ENCODE data around the gene PGAM5.

Gene PGAM5

DNA sequence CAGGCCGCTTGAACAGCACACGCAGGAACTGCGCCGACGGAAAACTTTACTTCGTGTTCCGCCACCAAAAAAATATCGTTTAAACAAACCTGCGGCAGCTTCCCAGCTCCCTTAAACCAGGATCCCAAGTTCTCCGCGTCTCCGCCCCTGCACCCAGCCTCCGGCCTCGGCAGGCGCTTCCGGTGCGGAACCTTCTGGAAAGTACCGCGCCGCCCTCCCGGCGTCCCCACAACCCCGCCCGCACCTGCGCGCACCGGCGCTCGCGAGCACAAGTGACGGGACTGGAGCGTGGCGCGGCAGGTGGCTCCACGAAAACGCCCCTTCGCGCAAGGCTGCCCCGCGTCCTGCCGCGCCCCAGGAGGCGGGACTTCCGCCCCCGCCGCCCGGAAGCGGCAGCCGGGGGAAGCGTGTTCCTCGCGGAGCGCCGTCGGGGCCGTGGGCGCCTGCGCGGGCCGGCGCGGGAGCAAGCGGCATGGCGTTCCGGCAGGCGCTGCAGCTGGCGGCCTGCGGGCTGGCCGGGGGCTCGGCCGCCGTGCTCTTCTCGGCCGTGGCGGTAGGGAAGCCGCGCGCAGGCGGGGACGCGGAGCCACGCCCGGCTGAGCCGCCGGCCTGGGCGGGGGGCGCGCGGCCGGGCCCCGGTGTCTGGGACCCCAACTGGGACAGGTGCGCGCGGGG is at the start of gene PGAM5:
TSS of gene PGAM5 (plus strand) at position 438 of the 675 bp plus-strand sequence. CDS start at position 473, 35 bp downstream.
- peak; percentile 18 for DNase-seq

DNA sequence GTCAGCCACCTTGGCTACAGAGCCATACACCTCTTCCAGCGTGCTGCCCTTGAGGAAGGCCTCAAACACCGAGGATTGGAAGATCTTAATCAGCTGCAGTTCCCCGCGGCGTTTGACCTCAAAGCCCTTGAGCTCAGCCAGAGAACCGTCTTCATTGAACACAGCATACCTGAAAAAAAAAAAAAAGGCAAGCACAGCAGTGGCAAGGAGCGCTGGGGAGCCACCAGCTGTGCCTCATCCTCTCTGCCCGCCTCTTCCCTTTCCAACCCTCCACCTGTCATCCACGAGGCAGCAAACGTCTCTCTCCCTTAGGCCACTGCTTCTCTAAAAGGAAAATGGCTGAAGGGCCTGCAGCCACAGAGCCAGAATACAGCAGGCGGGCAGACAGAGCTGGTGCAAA is 49.6 kb upstream of the PGAM5 start:
- DNase-seq = no peak

DNA sequence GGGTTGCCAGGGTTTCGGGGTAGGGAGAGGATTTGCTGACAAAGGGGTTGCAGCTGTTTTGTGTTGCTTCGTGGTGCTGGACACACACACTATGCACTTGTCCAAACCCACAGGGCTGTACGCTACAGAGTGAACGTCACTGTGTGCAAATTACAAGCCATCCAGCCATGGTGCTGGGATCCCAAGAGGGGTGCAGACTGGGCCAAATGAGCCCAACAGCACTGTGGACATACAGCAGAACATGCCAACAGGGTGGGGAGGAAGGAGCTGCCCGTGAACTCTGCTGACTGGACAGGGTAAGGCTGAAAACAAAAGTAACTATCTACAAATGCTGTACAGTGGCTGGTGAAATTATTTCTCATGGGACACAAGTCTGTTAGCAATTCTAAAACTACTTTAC is 48.7 kb upstream of the PGAM5 start:
- DNase-seq = no peak

DNA sequence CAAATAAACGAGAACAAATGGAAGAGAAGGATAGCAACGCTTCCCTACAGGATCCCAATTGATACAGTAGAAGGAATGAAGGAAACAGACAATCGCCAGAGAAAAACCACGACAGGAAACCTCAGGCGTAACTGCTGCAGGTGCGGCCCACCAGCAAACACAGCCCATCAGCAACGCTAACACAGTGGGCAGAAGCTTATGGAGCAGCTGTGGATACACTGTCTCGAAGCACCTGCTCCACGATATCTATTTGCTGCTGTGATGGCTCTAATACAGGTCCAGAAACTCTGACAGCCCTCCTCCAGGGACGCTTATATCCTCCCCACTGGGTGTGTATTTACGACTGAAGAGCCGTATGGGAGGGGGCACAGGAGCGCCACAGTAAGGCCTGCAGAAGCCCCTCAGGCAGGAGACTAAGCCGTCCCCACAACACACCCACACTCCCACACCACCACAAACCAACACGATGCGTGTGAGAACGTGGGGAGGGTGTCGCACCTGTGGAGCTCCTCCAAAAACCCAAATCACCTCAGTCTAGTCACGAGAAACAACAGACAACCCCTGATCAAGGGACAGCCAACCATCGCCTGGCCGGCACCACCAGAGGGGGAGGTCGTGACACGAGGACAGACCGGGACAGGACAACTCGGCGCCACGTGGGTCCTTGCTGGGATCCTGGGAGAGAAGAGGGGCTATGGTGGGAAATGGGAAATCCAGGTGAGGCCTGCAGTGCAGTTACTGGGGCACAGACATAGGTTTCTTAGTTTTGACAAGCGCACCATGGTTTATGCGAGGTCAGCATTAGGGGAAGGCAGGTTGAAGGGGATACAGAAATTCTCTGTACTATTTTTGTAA is 47.5 kb upstream of the PGAM5 start:
- DNase-seq = no peak

DNA sequence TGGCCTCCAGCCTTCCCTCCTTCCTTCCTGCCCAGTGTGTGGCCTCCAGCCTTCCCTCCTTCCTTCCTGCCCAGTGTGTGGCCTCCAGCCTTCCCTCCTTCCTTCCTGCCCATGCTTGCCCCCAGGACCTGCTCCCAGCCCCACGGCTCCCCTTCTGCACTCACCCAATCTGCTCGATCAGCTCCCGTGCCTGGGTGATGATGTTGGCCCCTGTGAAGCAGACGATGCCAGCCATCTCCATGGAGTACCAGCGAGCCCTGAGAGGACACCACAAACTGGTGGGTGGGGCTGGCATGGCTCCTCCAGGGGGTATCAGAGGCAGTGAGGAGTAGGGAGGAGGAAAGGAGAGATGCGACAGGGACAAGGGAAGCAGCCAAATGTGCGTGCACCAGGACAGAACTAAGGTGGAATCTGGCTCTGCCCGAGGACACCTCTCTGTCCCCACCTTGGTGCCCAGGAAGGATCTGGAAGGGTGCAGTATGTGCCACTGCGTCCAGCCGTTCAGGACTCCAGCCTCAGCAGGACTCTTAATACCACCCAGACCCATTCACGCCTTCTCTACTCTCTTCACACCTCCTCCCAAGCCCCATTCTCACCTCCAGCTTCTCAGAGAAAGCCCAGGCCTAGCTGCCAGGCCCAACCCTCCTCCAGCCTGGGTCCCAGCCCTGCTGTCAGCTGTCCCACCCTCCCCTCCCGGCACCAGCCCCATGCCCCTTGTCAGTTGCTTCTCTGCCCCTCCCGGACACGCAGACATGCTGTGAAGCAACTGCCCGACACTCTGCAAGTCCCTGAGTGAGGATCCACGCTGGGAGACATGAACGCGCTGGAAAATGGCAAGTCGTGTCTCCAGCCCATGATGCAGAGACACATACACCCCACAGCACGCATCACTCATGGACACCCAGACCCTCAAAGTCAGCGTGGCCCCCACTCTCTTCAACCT is 46.2 kb upstream of the PGAM5 start:
- no peak for DNase-seq

DNA sequence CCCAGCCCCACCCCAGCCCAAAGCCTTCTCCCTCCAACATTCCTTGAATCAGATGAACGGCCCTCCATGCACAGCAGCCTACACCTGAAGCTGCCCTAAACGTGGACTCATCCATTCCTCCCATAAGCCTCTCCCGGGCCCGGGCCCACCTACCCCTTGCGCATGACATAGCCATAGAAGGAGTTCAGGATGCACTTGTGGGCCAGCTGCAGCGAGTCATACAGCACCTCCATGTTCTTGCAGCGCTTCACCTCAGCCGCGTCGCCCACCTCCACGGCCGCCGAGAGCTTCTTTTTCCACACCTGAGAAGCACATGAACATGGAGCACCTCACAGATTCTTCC is 45.5 kb upstream of the PGAM5 start:
- DNase-seq = no peak

DNA sequence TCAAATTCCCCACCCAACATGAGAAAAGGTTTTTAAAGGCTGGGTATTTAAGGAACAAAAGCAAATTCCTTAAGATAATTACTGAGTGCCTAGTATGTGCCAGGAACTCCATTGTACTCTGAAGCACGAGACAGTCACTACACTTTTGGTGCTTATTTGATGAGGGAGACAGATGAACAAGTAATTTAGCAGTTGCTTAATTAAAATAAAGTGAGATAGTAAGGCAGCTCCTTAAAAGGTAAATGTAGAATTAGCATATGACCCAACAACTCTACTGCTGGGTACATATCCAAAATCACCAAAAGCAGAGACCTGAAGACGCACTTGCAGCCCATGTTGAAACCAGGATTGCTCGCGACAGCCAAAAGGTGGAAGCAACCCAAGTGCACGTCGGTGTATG is 44.8 kb upstream of the PGAM5 start:
- DNase-seq = no peak

DNA sequence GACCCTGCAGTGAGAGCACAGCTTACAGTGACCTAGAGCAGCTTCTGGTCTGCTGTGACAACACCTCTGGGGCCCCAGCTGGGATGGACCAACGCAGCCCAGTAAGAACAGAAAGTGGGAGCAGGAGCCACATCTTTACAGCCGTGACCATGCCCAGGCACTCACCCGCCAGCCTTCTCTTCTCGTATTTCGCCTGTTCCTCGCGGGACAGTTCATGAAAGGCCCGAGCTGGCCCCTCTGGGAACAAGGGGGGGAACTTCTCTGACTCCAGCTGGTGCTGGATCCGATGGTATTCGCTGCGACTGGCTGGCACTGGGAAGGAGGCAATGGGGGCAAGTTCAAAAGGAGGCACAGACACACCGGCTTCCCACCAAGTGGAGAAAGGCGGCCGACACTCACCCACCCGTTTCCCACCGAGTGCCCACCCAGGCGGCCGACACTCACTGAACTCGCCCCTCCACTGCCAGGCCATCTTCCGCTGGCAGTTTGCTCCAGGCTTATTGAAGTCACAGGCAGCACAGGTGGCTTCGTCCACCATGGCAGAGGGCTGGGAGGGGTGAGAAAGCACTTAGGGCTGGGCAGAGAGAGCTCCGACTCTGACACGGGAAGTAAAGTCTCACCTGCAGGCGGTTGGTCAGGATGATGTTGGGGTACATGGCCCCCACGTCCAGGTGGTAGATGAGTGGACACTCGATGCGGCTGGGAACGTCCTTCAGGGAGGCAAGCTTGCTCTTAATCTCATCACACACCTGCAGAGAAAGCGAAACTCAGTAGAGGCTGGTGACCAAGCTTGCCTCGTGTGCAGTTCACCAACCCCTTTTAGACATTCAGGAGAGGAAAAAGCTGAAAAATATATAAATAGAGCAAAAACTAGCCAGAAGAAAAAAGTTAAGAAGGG is 42.2 kb upstream of the PGAM5 start:
- no peak for DNase-seq

DNA sequence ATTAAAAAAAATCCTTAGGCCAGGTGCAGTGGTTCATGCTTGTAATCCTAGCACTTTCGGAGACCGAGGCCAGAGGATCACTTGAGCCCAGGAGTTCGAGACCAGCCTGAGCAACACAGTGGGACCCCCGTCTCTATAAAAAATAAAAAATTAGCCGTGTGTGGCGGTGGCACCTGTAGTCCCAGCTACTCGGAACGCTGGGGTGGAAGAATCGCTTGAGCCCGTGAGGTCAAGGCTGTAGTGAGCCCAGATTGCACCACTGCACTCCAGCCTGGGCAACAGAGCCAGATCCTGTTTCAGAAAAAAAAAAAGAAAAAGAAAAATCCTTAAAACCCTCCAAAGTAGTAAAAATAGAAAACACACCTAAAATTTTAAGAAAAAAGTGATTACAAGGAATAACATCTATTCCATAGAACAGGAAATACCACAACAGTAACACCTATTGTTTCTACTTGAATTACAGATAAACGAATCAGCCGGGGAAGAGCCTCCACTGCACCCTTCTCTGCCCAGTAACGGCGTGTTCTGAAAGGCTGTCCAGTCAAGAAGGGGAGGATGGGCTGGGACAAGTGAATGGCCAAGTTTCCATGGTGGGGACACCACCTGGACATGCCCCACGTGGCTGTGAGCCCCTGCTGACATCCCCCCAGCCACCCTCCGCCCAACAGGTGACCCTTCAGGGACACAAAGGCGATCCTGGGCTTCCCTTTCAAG is 41.3 kb upstream of the PGAM5 start:
- no peak for DNase-seq

DNA sequence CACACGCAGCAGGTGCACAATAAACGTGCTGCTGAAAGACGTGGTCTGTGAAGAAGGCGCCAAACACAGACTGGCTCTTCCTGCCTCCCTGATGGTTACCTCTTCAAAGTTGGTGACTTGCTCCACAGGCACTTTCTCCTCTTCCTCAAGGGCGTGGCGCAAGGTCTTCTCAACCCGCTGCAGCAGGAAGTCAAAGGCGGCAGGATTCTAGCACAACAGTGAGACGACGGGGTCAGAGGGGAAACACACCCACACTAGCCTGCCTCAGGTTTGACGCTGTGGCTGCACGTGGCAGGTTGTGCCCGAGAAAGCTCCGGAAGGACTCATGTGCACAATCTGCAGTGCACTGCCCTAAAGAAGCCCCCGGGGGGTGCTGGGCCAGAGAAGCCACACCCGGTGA is 38.5 kb upstream of the PGAM5 start:
- no peak for DNase-seq

DNA sequence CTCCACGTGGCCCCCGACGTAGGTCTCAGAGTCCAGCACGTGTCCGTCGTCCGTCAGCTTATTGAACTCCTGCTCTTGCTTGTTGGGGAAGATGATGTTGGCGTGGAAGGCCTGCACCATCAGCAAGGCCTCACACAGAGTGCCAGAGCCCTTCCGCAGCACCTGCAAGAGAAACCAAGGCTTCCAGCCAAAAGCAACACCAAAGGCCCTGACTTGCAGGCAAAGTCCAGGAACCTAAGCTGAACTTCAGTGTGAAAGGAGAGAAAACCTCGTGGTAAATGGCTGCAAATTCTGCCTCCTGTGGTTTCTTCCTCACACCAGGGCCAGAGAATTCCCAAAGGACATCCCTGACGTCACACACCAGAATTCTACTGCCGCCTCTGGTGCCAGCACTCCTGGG is 38.0 kb upstream of the PGAM5 start:
- DNase-seq = no peak

DNA sequence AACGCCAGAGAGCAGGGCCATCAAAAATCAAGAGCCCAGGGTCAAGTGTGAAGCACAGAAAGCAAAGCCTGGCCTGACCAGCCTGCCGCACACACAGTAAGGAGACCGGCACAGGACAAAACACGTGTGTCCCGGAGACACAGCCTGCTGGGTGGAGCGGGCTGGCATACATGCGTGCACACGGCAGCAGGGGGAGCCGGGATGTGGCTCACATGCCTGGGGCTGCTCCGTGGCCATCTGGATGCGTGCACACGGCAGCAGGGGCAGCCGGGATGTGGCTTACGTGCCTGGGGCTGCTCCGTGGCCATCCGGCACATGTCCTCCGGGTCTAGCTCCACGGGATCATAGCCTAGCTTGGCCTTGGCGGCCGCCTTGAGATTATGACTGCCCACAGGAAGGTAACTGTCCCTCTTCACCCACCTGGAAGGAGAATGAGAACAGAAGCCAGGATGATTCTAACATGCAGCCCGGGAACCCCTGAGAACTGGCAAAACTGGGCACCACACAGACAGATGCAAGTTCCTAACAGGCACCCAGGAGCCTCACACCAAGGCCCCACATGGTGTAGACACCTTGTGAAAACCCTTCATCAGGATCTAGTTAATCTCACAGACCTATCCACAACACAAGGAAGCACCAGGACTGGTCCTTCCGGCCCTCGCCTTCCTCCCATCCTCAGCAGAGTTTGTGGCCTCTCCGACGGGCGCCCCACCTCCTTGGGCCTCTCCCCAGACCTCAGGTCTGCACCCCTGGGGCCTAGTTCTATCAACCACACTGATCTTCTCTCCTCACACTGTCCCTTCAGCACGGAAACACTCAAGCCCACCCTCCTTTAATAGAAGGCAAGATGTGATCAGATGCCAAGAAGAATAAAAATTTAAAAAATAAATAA is 37.1 kb upstream of the PGAM5 start:
- no peak for DNase-seq

DNA sequence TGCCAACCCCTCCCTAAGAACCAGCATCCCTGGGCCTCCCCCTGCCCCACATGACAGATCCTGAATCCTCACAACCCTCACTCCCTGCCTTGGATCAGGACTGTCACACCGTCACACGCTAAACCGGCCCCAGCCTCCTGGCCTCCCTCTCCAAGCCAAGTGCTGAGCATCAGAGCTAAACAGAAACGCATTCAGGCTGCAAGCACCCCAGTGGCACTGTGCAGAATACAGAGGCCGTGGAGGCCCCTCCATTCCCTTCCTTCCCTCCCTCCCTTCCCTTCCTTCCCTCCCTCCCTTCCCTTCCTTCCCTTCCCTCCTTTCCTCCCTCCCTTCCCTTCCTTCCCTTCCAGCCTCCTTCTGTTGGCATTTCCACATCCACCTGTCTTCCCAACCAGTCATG is 36.1 kb upstream of the PGAM5 start:
- DNase-seq = no peak

DNA sequence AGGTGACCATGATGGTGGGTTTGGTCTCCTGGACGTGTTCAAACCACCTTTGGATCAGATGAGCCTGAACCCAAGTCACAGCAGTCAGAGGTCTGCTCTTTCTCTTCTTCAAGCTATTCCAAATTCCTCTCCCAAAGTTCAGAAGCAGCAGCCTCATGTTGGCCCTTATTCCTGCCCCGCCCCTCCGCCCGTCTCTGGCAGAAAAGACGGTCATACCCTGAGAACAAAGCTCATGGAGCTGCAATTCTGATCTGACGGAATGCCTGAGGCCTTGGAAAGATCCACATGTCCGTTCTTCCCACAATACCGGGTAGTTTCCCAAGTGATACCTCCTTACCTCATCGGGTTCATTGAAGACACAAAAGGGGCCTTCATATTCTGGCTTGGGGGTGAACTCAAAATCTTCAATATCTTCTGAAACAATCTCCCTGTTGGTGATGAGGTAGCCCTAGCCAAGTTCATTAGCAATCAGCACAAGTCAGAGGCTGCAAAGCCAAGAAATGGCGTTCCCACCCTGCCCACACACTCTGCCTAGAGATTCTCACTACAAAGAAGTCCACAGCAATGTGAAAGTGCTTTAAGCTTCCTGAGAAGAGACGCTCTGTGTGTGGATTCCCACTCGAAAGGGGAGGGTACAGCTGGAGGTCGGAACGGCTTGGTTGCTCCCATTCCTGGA is 34.7 kb upstream of the PGAM5 start:
- no peak for DNase-seq

DNA sequence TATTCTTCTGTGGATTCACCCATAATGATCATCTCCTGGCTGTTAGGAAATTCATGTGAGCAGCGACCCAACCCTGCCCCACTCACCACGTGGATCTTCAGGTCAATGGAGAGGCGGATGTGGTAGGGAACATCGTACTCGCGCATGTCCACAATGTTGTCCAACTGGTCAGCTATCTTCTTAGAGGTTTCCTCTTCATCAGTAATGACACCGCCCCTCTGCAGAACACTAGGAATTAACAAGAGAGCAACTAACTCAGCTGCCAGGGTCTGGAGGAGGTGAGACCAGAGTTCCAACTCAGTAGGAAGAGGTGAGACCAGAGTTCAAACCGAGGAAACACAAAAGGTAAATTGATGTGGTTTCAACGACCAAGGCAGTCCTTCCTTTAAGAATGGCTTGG is 33.1 kb upstream of the PGAM5 start:
- no peak for DNase-seq

DNA sequence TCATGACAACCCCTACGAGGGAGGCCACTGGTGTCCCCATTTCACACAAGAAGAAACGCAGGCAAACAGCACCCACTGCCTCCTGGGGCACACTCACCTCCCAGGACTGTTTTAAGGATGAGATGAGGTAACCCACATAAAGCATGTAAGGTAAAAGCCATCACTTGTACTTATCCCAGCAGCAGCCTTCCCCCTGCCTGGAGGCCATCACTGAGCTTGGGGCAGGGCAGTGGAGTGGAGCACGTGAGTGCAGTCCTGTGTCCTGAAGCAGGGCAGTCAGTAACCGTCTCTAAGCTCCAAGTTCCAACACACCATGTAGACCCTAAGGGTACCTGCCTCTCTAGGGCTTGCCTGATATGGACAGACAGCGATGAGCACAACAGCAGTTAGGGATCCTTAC is 25.2 kb upstream of the PGAM5 start:
- DNase-seq = no peak

DNA sequence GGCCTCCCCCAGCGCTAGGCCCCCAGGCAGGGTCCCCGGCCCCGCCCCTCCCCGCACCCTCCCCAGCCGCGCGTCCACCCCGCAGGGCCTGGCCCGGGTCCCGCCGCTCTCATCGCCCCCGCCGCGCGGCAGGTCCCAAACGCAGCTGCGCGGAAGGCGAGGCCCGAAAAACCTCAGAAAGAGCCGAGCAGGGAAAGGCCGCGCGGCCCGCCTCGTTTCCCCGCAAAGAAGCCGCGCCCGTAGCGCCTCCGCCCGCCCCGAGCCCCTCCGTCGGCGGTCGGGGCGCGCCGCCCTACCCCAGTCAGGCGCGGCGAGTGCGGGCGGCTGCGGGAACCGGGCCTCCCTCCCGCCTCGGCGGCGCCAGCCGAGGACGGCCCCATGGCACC is 23.8 kb upstream of the PGAM5 start:
- DNase-seq = no peak

DNA sequence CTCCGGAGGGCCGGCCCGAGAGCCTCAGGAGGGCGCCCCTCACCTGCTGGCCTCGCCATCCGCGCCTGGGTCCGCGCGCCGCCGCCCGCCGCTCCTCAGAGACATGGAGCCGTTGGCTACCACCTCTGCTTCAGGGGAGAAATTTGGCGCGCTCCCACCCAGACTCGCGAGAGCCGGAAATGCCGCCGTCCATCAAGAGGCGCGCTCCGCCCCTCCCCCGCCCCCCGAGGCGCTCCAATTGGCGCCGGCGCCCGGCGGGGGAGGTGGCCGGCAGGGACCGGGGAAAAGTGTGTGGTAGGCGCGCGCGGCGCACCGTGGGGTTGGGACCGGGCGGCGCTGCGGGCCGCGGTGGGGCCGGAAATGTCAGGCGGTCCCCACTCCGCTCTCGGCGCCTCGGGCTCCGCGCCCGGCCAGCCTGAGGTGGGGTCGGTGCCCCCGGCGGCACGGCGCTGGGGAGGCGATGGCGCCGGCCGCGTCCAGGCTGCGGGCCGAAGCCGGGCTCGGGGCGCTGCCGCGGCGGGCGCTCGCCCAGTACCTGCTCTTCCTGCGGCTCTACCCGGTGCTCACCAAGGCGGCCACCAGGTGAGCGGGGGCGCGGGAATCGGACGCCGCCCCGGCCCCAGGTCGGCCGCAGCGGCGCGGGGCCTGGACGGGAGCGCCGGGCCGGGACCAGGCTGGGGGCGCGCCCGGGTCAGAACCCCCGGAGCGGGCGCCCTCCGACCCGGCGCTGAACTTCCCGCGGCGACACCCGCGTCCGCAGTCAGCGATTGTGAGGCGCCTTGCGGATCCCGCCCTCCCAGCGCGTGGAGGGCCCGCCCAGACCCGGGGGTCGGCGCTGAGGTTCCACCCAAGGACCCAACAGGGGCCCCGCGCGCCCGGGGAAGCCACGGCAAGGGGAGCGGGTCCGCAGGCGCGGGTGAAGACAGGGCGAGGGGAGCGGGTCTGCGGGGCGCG is 23.2 kb upstream of the PGAM5 start, which contains the start of the genes POLE and PXMP2:
TSS of gene POLE (minus strand) at position 132 of the 954 bp plus-strand sequence. CDS start at position 105, 27 bp downstream.
TSS of gene PXMP2 (plus strand) at position 377 of the 954 bp plus-strand sequence. CDS start at position 461, 84 bp downstream.
- peak; percentile 74 for DNase-seq

DNA sequence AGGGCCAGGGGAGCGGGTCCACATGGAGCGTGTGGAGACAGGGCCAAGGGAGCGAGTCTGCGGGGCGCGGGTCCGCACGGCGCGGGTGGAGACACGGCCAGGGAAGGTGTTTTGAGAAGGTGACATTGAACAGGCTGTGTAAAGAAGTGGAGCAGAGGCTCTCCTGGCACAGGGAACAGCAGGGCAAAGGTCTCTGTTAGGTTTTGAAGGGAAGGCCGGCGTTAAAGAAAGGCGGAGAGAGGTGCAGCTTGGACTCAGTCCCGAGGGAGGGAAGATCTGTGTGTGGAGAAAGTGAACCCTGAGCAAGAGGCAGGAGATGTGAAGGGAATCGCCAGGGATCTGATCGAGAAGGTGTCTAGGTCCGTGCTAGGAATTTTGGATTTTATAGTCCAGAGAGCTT is 21.4 kb upstream of the PGAM5 start:
- DNase-seq = no peak
